ENCODE results near the gene PRMT7.

DNA sequence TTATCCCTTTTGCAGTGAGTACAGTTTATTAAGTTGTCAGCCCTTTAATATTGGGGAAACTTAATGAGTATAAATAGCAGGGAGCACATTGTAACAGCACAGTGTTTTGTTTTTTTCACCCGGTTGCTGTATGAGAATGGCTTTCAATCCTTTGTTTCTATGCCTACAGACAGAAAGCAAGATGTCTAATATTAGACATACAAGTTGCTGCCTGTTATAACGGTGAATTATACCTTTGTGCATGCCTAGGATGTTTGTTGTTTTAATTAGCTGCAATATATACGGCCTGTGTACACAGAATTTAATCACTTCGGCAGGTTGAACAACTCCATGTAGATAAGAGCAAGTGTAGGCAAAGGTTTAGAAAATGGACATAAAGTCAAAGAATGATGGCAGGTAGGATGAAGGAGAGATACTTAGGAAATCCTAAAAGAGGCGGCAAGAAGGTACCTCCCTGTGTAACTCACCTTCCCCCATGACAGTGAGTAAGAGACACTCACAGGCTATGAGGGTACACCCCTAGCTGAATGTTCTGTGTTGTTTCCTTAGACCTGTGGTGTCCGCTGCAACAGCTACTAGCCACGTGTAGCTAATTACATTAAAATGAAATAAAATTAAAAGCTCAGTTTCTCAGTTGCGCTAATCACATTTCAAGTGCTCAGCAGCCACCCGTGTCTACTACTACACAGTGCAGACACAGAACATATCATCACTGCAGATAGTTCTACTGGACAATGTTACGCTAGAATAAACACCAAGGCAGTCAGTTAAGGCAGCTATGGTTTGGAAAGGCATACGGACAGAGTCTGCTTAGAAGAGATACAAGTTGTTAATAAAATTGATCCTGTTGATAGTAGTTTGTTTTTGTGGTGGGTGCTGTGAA lies 11.0 kb upstream of the PRMT7 start:
- TF ChIP-seq, protein P1, sequence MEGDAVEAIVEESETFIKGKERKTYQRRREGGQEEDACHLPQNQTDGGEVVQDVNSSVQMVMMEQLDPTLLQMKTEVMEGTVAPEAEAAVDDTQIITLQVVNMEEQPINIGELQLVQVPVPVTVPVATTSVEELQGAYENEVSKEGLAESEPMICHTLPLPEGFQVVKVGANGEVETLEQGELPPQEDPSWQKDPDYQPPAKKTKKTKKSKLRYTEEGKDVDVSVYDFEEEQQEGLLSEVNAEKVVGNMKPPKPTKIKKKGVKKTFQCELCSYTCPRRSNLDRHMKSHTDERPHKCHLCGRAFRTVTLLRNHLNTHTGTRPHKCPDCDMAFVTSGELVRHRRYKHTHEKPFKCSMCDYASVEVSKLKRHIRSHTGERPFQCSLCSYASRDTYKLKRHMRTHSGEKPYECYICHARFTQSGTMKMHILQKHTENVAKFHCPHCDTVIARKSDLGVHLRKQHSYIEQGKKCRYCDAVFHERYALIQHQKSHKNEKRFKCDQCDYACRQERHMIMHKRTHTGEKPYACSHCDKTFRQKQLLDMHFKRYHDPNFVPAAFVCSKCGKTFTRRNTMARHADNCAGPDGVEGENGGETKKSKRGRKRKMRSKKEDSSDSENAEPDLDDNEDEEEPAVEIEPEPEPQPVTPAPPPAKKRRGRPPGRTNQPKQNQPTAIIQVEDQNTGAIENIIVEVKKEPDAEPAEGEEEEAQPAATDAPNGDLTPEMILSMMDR (IDR thresholded peaks at IDR 0.05): no peak
- TF ChIP-seq POLR2A (IDR thresholded peaks at IDR 0.05): no peak
- TF ChIP-seq EP300 (IDR thresholded peaks at IDR 0.05): no peak

All from ovary (tissue), 3 donors.